ENCODE measurements around the gene CPEB4.

CPEB4 gene

GRCh38 chr5:173884402-173885053, 3.6 kb upstream of the CPEB4 start:
- DNase-seq (ENCODE audit: low read depth in 2 of 2) = no peak

- DNase-seq (ENCODE audit: low read depth in 2 of 2) = no peak
Observed at GRCh38 chr5:173885054-173885443, 3.1 kb upstream of the CPEB4 start.

GRCh38 chr5:173885475-173886010, 2.6 kb upstream of the CPEB4 start:
- no peak for DNase-seq (ENCODE audit: low read depth in 2 of 2)

GRCh38 chr5:173886150-173886549, 2.0 kb upstream of the CPEB4 start:
- no peak for DNase-seq (ENCODE audit: low read depth in 2 of 2)

GRCh38 chr5:173888473-173889131, 453 bp downstream of the CPEB4 start:
- DNase-seq (ENCODE audit: low read depth in 2 of 2) = no peak

- no peak for DNase-seq (ENCODE audit: low read depth in 2 of 2)
Observed at GRCh38 chr5:173890195-173890991, 2.2 kb downstream of the CPEB4 start.

- DNase-seq (ENCODE audit: low read depth in 2 of 2) = no peak
Observed at GRCh38 chr5:173891308-173892116, 3.4 kb downstream of the CPEB4 start.

GRCh38 chr5:173893192-173893561, 5.0 kb downstream of the CPEB4 start:
- DNase-seq (ENCODE audit: low read depth in 2 of 2) = no peak

GRCh38 chr5:173895401-173896165, 7.4 kb downstream of the CPEB4 start:
- no peak for DNase-seq (ENCODE audit: low read depth in 2 of 2)

- no peak for DNase-seq (ENCODE audit: low read depth in 2 of 2)
Observed at GRCh38 chr5:173896631-173897030, 8.5 kb downstream of the CPEB4 start.

- no peak for DNase-seq (ENCODE audit: low read depth in 2 of 2)
Observed at GRCh38 chr5:173901705-173902104, 13.6 kb downstream of the CPEB4 start.

GRCh38 chr5:173902334-173902733, 14.2 kb downstream of the CPEB4 start:
- DNase-seq (ENCODE audit: low read depth in 2 of 2) = no peak

GRCh38 chr5:173902743-173903142, 14.6 kb downstream of the CPEB4 start:
- no peak for DNase-seq (ENCODE audit: low read depth in 2 of 2)

GRCh38 chr5:173903396-173904140, 15.4 kb downstream of the CPEB4 start:
- DNase-seq (ENCODE audit: low read depth in 2 of 2) = no peak

- DNase-seq (ENCODE audit: low read depth in 2 of 2) = no peak
Observed at GRCh38 chr5:173904151-173904550, 16.0 kb downstream of the CPEB4 start.

GRCh38 chr5:173907284-173907683, 19.1 kb downstream of the CPEB4 start:
- no peak for DNase-seq (ENCODE audit: low read depth in 2 of 2)

GRCh38 chr5:173907686-173908371, 19.7 kb downstream of the CPEB4 start:
- DNase-seq (ENCODE audit: low read depth in 2 of 2) = no peak

- DNase-seq (ENCODE audit: low read depth in 2 of 2) = no peak
Observed at GRCh38 chr5:173909199-173909598, 21.1 kb downstream of the CPEB4 start.

GRCh38 chr5:173910215-173910614, 22.1 kb downstream of the CPEB4 start:
- DNase-seq (ENCODE audit: low read depth in 2 of 2) = no peak

GRCh38 chr5:173911623-173912022, 23.5 kb downstream of the CPEB4 start:
- no peak for DNase-seq (ENCODE audit: low read depth in 2 of 2)

Measured in fibroblast of skin of left quadriceps (primary cell).